Measurements from ENCODE around the gene TLE4.

DNA sequence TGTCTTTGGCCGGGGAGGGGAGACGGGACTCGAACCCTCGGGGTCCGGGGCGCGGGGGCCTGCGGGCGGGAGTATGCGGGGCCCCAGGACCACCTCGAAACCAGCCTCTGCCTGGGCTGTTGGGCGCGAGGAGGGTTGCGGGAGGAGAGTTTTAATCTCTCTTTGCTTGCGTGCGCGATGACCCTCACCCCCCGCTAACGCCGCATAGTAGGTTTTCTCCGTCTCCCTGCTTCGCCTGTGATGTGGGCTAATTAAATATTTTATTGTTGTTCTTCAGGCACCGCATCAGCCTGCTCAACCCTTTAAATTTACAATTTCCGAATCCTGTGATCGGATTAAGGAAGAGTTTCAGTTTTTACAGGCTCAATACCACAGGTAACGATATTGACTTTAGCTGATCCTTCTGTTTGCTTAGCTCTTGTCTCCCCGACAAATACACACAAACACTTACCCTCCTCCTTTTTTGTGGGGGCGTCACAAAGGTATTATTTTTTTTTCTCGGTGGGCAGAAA is 1.7 kb downstream of the TLE4 start:
- no peak for TF ChIP-seq CTCF (conservative IDR thresholded peaks at IDR 0.05; ENCODE audit: low read length)
- TF ChIP-seq EZH2phosphoT487 (IDR thresholded peaks at IDR 0.05; ENCODE audit: borderline replicate concordance) = no peak; the same call in 1 of the 2 replicates

Measured in Loucy (cell line).